GM12872 (cell line): ENCODE results near the gene LTB.

Source experiments
- TF ChIP-seq, protein P1 (sequence below): IDR thresholded peaks from 3 replicates; pipeline ENCODE4 v1.5.1; 2011; ENCODE audit warnings: low read depth, mild to moderate bottlenecking, low read length, moderate library complexity; ENCODE audit not compliant: insufficient read depth

Gene LTB

DNA sequence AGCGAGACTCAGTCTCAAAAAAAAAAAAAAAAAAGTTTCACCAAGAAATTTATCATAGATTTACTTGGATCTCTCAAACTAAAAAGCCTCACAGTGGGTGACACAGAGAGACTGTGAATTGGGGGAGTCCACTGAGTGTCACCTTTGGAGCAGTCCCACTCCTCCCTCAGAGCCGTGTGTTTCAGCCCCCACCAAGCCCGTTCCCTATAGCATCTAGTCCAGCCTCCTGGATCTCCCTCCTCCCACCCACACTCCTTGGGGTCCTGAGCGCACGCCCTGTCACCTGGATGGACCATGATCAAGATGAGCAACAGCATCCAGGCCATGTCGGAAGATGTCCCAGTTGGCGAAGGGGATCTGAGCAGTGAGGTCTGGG is 10.2 kb upstream of the LTB start:
- TF ChIP-seq, protein P1, sequence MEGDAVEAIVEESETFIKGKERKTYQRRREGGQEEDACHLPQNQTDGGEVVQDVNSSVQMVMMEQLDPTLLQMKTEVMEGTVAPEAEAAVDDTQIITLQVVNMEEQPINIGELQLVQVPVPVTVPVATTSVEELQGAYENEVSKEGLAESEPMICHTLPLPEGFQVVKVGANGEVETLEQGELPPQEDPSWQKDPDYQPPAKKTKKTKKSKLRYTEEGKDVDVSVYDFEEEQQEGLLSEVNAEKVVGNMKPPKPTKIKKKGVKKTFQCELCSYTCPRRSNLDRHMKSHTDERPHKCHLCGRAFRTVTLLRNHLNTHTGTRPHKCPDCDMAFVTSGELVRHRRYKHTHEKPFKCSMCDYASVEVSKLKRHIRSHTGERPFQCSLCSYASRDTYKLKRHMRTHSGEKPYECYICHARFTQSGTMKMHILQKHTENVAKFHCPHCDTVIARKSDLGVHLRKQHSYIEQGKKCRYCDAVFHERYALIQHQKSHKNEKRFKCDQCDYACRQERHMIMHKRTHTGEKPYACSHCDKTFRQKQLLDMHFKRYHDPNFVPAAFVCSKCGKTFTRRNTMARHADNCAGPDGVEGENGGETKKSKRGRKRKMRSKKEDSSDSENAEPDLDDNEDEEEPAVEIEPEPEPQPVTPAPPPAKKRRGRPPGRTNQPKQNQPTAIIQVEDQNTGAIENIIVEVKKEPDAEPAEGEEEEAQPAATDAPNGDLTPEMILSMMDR = no peak

DNA sequence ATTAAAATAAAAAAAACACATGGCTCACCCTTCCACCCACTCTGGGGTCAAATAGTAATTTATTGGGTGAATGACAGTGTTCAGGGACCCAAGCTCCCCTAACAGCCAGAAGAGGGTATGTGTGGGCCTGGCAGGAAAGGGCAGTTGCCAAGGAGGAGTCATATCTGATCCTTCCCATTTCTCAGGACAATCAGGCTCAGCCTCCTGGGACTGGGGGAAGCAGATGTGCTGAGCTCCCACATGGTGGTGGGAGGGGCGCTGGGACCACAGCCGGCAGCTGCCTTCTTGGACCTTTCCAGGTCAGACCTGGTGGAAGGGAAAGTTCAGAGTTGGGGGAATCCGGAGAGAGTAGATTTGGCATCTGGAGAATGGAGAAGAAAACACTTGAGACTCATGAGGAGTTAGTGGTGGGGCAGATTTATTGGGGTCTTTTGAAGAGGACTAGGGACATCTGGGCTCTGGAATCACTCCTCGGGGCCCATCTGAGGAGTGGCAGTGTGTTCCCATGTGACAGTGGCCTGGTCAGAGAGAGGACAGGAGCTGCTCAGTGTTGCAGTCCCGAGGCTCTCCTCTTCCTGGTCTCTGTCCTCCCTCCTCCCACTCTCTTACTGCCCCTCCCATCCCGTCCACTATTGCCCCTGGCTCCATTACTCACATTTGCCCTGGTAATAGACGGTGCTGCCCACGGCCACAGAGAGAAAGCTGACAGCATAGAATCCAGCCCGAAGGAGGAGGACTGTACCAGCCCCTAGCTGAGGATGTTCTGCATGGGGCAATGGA is 6.8 kb upstream of the LTB start:
- TF ChIP-seq, protein P1 = no peak

DNA sequence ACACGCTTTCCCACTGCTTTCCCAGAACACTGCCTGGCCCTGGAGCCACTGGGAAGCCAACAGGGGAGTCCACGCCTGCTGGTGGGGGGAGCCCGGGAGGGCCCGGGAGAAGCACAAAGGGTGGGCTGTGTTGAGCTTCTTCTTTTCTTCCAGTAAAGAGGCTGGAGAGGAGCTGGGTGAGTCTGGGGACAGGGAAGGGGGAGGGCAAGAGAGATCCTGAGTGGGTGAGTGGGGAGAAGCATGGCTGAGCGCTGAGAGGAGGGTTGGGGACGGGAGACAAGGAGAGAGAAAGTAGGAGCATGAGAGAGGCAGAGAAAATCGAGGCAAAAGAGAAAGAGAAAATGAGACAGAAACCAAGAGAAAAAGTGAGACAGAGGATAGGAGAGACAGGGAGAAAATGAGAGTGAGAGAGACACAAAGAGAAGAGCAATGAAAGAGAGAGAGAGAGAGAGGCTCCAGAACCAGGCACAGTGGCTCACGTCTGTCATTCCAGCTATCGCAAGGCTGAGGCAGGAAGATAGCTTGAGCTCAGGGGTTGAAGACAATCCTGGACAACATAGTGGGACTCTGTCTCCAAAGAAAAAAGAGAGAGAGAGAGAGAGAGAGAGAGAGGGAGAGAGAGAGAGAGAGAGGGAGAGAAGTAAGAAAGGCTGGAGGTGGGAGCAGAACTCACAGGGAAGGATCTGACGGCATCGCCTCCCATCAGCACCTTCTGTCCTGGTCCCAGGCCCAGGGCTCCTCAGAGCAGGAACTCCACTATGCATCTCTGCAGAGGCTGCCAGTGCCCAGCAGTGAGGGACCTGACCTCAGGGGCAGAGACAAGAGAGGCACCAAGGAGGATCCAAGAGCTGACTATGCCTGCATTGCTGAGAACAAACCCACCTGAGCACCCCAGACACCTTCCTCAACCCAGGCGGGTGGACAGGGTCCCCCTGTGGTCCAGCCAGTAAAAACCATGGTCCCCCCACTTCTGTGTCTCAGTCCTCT is 5.9 kb upstream of the LTB start:
- TF ChIP-seq, protein P1 = no peak

DNA sequence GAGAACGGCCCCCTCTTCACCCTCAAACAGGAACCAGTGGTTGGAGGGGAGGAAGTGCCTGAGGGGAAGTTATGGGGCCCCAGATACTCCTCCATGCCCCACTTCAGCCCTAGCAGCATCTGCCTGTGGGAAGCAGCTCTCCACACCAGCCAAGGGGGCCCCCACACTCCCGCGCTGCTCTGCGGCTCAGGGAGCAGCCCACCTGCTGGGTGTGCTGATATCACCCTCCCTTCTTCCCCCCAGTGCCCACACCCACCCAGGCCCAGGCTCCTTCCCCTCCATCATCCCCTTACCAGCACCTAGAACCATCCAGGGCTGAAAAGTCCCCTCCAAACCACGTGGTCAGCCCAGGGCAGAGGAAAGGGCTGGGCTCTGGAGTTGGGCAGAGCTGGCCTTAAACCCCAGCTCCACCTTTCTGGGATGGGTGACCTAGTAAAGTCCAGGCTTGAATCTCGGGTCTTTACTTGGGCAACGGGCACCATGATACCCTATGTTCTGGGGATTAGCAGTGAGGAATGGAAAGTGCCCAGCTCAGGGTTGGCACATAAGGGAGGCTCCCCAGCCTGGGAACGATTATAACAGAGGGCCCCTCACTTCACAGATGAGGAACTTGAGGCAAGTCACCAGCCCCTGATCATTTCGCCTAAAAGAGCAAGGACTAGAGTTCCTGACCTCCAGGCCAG is 4.5 kb upstream of the LTB start:
- TF ChIP-seq, protein P1 = no peak

DNA sequence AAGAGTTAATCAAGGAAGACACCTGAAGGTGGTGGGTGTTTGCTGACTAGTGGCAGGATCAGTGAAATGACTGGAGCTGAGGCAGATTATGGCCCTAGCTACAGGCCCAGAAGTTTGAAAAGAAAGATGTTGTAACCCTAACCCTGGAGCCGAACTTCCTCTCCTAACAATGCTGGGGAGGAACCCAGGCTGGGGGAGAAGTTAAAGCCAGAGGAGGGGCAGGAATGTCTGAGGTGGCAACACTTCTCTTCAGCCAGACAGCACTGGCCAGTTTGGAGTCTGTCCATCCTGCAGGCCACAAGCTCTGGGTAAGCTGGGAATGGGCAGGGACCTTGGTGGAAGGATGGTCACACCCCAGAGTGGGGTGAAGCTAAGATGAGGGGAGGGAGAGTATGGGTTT is 3.8 kb upstream of the LTB start, which contains the start of gene LST1:
TSS of gene LST1 (plus strand) at position 270 of the 400 bp plus-strand sequence. CDS start 1,023 bp downstream, outside the sequence.
- TF ChIP-seq, protein P1 = no peak

DNA sequence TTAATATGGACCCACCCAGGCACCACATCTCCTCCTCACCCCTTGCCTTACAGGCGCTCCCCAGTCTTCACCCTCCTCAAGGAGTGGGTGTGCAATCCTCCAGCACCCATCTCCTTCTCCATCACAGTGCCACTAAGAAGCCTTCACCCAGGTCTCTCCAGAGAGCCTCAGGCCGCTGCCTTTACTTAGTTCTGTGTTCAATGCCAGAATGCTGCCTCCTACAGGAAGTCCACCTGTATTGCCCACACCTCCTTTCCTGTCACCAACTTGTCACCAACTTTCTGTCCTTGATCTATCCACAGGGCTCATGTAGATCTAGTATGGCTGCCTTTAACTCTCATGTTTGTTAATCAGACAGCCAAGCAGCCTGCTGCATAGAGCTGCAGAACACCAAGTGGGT is 3.3 kb upstream of the LTB start:
- TF ChIP-seq, protein P1 = peak; percentile 89
